NT2/D1 (cell line): ENCODE data around the gene MLLT6.

ENCODE experiments used
- DNase-seq: peaks from one replicate; pipeline ENCODE4 v3.0.0-alpha.2; 2011; ENCODE audit warnings: low read depth, low spot score
- H3K27me3 ChIP-seq: 2 replicates; pipeline ENCODE4 v1.6.0; 2011; ENCODE audit warnings: mild to moderate bottlenecking; ENCODE audit not compliant: insufficient read length, insufficient read depth
- H3K36me3 ChIP-seq: 2 replicates; pipeline ENCODE4 v1.6.1; 2011; ENCODE audit warnings: mild to moderate bottlenecking, low read length, mixed read lengths; ENCODE audit not compliant: insufficient read depth, insufficient read length
- H3K4me1 ChIP-seq: 2 replicates; pipeline ENCODE4 v1.5.1; 2011; ENCODE audit not compliant: insufficient read depth, insufficient read length
- H3K4me3 ChIP-seq: 2 replicates; pipeline ENCODE4 v1.5.1; 2011; ENCODE audit warnings: low read depth; ENCODE audit not compliant: insufficient read length
- H3K9ac ChIP-seq: 2 replicates; pipeline ENCODE4 v1.6.0; 2011; ENCODE audit warnings: low read depth; ENCODE audit not compliant: insufficient read length
- H3K9me3 ChIP-seq: 2 replicates; pipeline ENCODE4 v1.5.1; 2011; ENCODE audit warnings: mild to moderate bottlenecking, low read length; ENCODE audit not compliant: insufficient read depth
- SUZ12 ChIP-seq: IDR thresholded peaks from 2 replicates; pipeline ENCODE4 v1.6.1; 2011; ENCODE audit not compliant: insufficient read length, insufficient read depth; ENCODE audit errors: extremely low read depth
- YY1 ChIP-seq: IDR thresholded peaks from 2 replicates; pipeline ENCODE4 v1.6.1; 2011; ENCODE audit not compliant: insufficient read length, insufficient read depth
- ZNF274 ChIP-seq: IDR thresholded peaks from 2 replicates; pipeline ENCODE4 v1.6.1; 2011; ENCODE audit warnings: mild to moderate bottlenecking, low read depth, low read length

The MLLT6 gene

DNA sequence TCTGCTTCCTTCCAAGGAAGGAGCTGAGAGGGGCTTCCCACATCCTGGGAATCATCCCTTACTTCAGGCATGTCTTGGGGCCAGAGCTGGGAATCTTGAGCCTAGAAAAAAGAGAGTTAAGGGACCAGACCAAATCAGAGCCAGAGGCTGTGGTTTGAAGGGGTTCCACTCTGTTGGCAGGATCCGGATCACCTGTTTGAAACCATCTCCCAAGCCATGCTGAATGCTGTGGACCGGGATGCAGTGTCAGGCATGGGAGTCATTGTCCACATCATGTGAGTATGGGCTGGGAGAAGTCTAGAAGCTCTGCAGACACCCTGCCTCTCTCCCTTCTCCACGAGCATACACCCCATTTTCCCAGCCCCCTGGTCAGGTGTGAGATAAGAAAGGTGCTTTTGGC lies 57.2 kb downstream of the MLLT6 start:
- Histone ChIP-seq H3K36me3 (peaks cover 90% of the 10 kb centered on the region), H3K9me3 (no peaks in the 10 kb centered on the region), H3K27me3 (no peaks in the 10 kb centered on the region), H3K9ac (no peak overlapping the region), H3K4me1 (no peaks in the 10 kb centered on the region), H3K4me3 (no peak overlapping the region)
- no peak for TF ChIP-seq SUZ12
- no peak for TF ChIP-seq YY1
- no peak for TF ChIP-seq ZNF274
- DNase-seq = no peak

DNA sequence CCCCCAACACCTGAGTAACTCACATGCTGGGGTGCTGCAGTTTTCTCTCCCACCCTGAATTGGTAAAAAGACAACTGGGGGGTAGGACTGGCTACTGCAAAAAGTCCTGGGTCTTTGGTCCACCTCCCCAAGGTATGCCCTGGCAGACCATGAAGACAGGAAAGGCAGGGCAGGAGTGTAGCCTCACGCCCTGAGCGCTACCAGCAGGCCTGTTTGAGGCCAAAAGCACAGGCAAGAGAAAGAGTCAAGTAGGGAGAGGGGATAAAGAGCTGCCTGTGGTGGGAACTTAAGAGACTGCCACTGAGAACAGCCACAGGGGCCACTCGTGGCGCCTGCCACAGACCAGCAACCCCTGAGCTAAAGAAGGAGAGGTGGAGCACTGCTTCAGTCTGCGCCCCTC lies 61.3 kb downstream of the MLLT6 start:
- Histone ChIP-seq H3K9me3 (no peaks in the 10 kb centered on the region), H3K4me1 (no peaks in the 10 kb centered on the region), H3K9ac (no peak overlapping the region), H3K27me3 (no peaks in the 10 kb centered on the region), H3K4me3 (no peak overlapping the region), H3K36me3 (peaks cover 93% of the 10 kb centered on the region)
- DNase-seq = no peak
- TF ChIP-seq ZNF274 = no peak

DNA sequence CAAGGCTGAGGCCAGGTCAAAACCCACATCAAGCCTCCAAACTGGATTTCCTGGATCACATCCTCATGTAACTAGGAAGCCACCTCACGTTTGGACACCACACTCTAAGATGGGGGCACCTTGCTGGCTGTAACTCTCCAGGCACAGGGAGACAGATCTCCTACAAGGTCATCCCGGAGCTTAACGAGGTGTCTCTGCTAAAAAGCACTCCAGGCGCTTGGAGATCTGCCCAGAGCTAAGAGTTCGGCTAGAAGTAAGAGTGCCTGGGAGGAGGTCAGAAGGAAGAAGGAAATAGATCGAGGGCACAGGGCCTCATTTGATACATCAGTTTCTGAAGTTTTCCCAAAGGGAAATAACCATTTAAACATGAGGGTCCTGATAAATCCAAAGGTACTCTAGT lies 63.3 kb downstream of the MLLT6 start:
- H3K27me3 ChIP-seq = no peaks in the 10 kb centered on the region
- H3K36me3 ChIP-seq = peaks cover 97% of the 10 kb centered on the region
- no peak overlapping the region for H3K4me3 ChIP-seq
- no peaks in the 10 kb centered on the region for H3K4me1 ChIP-seq
- no peak overlapping the region for H3K9ac ChIP-seq
- no peak for TF ChIP-seq YY1
- TF ChIP-seq ZNF274 = no peak
- TF ChIP-seq SUZ12 = no peak
- H3K9me3 ChIP-seq = no peaks in the 10 kb centered on the region
- DNase-seq = no peak

DNA sequence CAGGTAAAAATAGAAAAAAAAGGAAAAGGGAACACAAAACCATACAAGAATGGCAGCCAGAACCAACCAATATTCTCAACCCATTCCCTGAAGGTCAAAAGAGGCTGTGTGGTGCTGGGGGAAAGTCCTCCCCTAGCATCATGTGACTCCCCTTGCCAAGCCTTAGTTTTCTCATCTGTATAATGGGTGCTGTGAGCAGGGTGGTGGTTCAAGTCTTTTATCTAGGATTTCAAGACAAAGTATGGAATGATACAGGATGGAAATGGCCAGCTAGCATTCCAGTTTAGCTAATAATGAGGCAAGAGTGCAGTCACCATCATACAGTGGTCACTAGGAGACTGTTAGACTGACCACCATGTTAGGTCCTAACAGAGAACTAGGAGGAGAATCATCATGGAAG lies 68.2 kb downstream of the MLLT6 start:
- Histone ChIP-seq H3K4me3 (no peak overlapping the region), H3K9ac (no peak overlapping the region), H3K4me1 (no peaks in the 10 kb centered on the region), H3K27me3 (no peaks in the 10 kb centered on the region), H3K9me3 (no peaks in the 10 kb centered on the region), H3K36me3 (peaks cover 89% of the 10 kb centered on the region)
- TF ChIP-seq ZNF274 (no peak), YY1 (no peak), SUZ12 (no peak)
- no peak for DNase-seq

DNA sequence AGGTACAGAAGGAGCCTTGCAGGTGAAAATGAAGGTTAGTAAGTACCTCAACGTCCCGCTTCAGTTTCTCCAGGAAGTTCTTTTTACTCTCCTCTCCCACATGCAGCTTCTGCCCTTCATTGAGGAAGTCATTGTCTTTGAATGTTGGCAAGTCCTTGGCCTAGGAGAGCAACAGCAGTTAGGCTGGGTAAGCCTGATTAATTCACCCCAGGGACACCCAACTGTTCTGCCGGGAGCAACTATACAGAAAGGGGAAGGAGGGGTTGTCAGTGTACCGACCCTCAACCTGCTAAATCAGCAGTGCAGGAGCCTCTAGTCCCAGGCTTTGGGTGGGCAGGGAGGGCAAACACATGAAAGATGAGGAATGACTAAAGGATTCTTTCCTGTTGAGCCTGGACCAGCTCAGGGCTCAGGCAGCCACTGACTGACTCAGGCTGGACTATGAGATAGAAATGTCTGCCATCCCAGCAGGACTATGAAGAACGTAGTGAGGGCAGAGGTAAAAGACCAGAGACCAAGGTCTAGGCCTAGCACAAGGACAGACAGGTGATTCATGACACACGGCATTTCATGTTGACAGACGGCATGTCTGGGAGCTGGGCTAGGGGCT lies 72.7 kb downstream of the MLLT6 start:
- TF ChIP-seq SUZ12 (no peak), YY1 (no peak), ZNF274 (no peak)
- H3K36me3 ChIP-seq = peaks cover 89% of the 10 kb centered on the region
- no peaks in the 10 kb centered on the region for H3K9me3 ChIP-seq
- no peaks in the 10 kb centered on the region for H3K27me3 ChIP-seq
- DNase-seq = no peak
- H3K4me3 ChIP-seq = no peak overlapping the region
- H3K4me1 ChIP-seq = no peaks in the 10 kb centered on the region
- H3K9ac ChIP-seq = no peak overlapping the region
